Right lobe of liver (tissue), 6 donors: ENCODE measurements around the gene COL23A1. TPM values are rescaled to one million over a fixed set of nuclear protein-coding genes. Genes with fewer than 3 reads are reported as not detected.
"Not testable (repeated sequence)": the region's sequence is repeated elsewhere in the genome, so short reads cannot be mapped to it uniquely, and the experiment has no call there.

Experiments used
- ATAC-seq, 4 donors: fragments of 200-7000 bp; cut with Tn5 transposase; one replicate each; pipeline ENCODE4 v1.9.1; 2020; ENCODE audit warnings: mild to moderate bottlenecking in 4 of 4, moderate library complexity in 4 of 4
- DNase-seq, 3 donors: peaks; one replicate each; pipeline ENCODE4 v3.0.0-alpha.2; 2020
- H3K27ac ChIP-seq, 3 donors: fragments of 200-600 bp; one replicate each; pipeline ENCODE4 v1.8.0; 2022
- H3K27me3 ChIP-seq, 2 donors: fragments of 200-600 bp; one replicate each; pipeline ENCODE4 v1.8.0; 2022
- H3K36me3 ChIP-seq, 4 donors: fragments of 200-600 bp; sonication (generic) in 1 of 4; one replicate each; pipeline versions ENCODE4 v1.5.1 to v1.8.0; 2017 to 2022; ENCODE audit warnings: control low read depth in 1 of 4
- H3K4me1 ChIP-seq, 4 donors: fragments of 200-600 bp; sonication (generic) in 1 of 4; one replicate each; pipeline versions ENCODE4 v1.5.1 to v1.8.0; 2017 to 2022; ENCODE audit warnings: control low read depth in 1 of 4
- H3K4me3 ChIP-seq, 3 donors: fragments of 200-600 bp; one replicate each; pipeline ENCODE4 v1.8.0; 2022
- H3K9me3 ChIP-seq, 4 donors: fragments of 200-600 bp; sonication (generic) in 1 of 4; one replicate each; pipeline versions ENCODE4 v1.5.1 to v1.8.0; 2017 to 2022; ENCODE audit warnings: control low read depth in 1 of 4
- CTCF ChIP-seq, 4 donors: fragments of 200-600 bp in 3 of 4; fragments of 450-650 bp in 1 of 4; IDR thresholded peaks; one replicate each; pipeline versions ENCODE4 v1.5.1 to v1.8.0; 2016 to 2022; ENCODE audit warnings: antibody characterized with exemption in 4 of 4, mild to moderate bottlenecking in 2 of 4
- POLR2A ChIP-seq: fragments of 450-650 bp; IDR thresholded peaks from one replicate; pipeline ENCODE4 v1.6.1; 2017; ENCODE audit warnings: antibody characterized with exemption, mild to moderate bottlenecking
- WGBS: methylation state at CpG from one replicate; pipeline ENCODE4 v1.1.6; 2018; ENCODE audit warnings: low coverage, low lambda C conversion rate; ENCODE audit not compliant: insufficient coverage; ENCODE audit errors: missing lambda C conversion rate; 5-methylcytosine and 5-hydroxymethylcytosine counted together
- intact Hi-C, 2 donors: fragments of 100-400 bp; cut with DNase I; formaldehyde crosslinking; loops; one replicate each; pipeline versions ENCODE4 v1.11.2 to v1.14.1; 2022
- total RNA-seq, 6 experiments: library from RNA; depleted of rRNA in 2 of 6; stranded (reverse); fragments of >200 nt in 2 of 6; fragmentation: NEBNext Ultra II Directional in 3 of 6; extraction: Animal tissue kit (Norgen Biotek cat#: 25700) in 3 of 6; gene quantifications; one replicate each; pipeline versions ENCODE4 v1.1.0 to v1.2.4, GENCODE V29; 2016 to 2023
- donor health status: DM: no; HTN: yes; CAD: no.
- donor health status: DM: no; HTN: no; CAD: no.
- donor health status: DM: no; HTN: no; CAD: no.
- donor health status: DM: no; HTN: yes; CAD: no.
- donor health status: DM: no; HTN: yes; CAD: no.

The COL23A1 gene
- total RNA-seq, 6 experiments from 2014 or later: 0.25 to 1.2 (median 0.50) TPM

- peak in 1 of 3 donors; percentile 30 for DNase-seq
- intact Hi-C loops: no loop called here
- whole genome bisulfite sequencing: 90% methylated on average over 8 of the region's 12 CpGs
- TF ChIP-seq POLR2A (no peak), CTCF (IDR thresholded peaks at IDR 0.05) (no peak)
- ATAC-seq: no peak
- Histone ChIP-seq H3K9me3 (no peaks in the 10 kb centered on the region), H3K27ac (no peak overlapping the region), H3K4me1 (peaks cover 0 to 12% (median 4%) of the 10 kb centered on the region in 4 donors), H3K4me3 (no peak overlapping the region), H3K36me3 (no peaks in the 10 kb centered on the region), H3K27me3 (no peaks in the 10 kb centered on the region)
Observed at GRCh38 chr5:178199581-178200434, 390.4 kb downstream of the COL23A1 start.

- 60% methylated on average over 3 of the region's 11 CpGs for WGBS
- intact Hi-C loops: no loop called here
Observed at GRCh38 chr5:178198706-178199105, 391.5 kb downstream of the COL23A1 start.

GRCh38 chr5:178198151-178198550, 392.0 kb downstream of the COL23A1 start:
- H3K27me3 ChIP-seq, H3K9me3 ChIP-seq, H3K27ac ChIP-seq, H3K36me3 ChIP-seq, H3K4me3 ChIP-seq, ATAC-seq, intact Hi-C loops: not testable (repeated sequence)
- peaks cover 0 to 12% (median 5%) of the 10 kb centered on the region in 4 donors for H3K4me1 ChIP-seq
- 100% methylated on average over 1 of the region's 11 CpGs for WGBS
- DNase-seq: peak in 2 of 3 donors; percentile 2 to 12

More at GRCh38 chr5:178198706-178199105, 391.5 kb downstream of the COL23A1 start:
- H3K9me3 ChIP-seq: no peaks in the 10 kb centered on the region
- peak in 1 of 3 donors; percentile 12 for DNase-seq
- H3K27me3 ChIP-seq: no peaks in the 10 kb centered on the region
- no peaks in the 10 kb centered on the region for H3K36me3 ChIP-seq
- ATAC-seq: no peak
- no peak overlapping the region for H3K4me3 ChIP-seq
- H3K4me1 ChIP-seq: peaks cover 0 to 12% (median 5%) of the 10 kb centered on the region in 4 donors
- no peak for TF ChIP-seq CTCF (IDR thresholded peaks at IDR 0.05)
- H3K27ac ChIP-seq: no peak overlapping the region

GRCh38 chr5:178196986-178197385, 393.2 kb downstream of the COL23A1 start:
- intact Hi-C loops: no loop called here
- peaks cover 0 to 18% (median 5%) of the 10 kb centered on the region in 4 donors for H3K4me1 ChIP-seq
- DNase-seq (peak in 2 of 3 donors; percentile 33 to 48), ATAC-seq (peak; percentile 48 to 72 (median 57))
- no peaks in the 10 kb centered on the region for H3K27me3 ChIP-seq
- no peak overlapping the region for H3K27ac ChIP-seq
- 80% methylated on average over 1 of the region's 8 CpGs for WGBS
- no peaks in the 10 kb centered on the region for H3K36me3 ChIP-seq
- no peaks in the 10 kb centered on the region for H3K9me3 ChIP-seq
- TF ChIP-seq CTCF (IDR thresholded peaks at IDR 0.05): peak; percentile 27 to 53 (median 45)
- TF ChIP-seq POLR2A: no peak
- H3K4me3 ChIP-seq: no peak overlapping the region

GRCh38 chr5:178196281-178196812, 393.8 kb downstream of the COL23A1 start:
- H3K36me3 ChIP-seq: no peaks in the 10 kb centered on the region
- TF ChIP-seq CTCF (IDR thresholded peaks at IDR 0.05) (no peak), POLR2A (no peak)
- no peak overlapping the region for H3K4me3 ChIP-seq
- H3K27ac ChIP-seq: no peak overlapping the region
- 91% methylated on average over 5 of the region's 7 CpGs for WGBS
- H3K9me3 ChIP-seq: no peaks in the 10 kb centered on the region
- ATAC-seq: no peak
- no peaks in the 10 kb centered on the region for H3K27me3 ChIP-seq
- intact Hi-C loops: no loop called here
- H3K4me1 ChIP-seq: peaks cover 0 to 21% (median 5%) of the 10 kb centered on the region in 4 donors
- peak in 1 of 3 donors; percentile 34 for DNase-seq
